Peyer's patch (tissue), 4 donors: ENCODE measurements around the gene URI1. TPM values are rescaled to one million over a fixed set of nuclear protein-coding genes. Genes with fewer than 3 reads are reported as not detected.

ENCODE experiments used
- DNase-seq, 3 donors: peaks; one replicate each; pipeline ENCODE4 v3.0.0-alpha.2; 2017 to 2019
- H3K27ac ChIP-seq, 4 donors: fragments of 200-600 bp; sonication (generic); one replicate each; pipeline ENCODE4 v1.5.1; 2016 to 2019
- H3K27me3 ChIP-seq, 2 donors: fragments of 200-600 bp; sonication (generic); one replicate each; pipeline ENCODE4 v1.5.1; 2019
- H3K36me3 ChIP-seq, 3 donors: fragments of 200-600 bp; sonication (generic); one replicate each; pipeline ENCODE4 v1.5.1; 2016 to 2019
- H3K4me1 ChIP-seq, 4 donors: fragments of 200-600 bp; sonication (generic); one replicate each; pipeline ENCODE4 v1.5.1; 2016 to 2019
- H3K4me3 ChIP-seq, 4 donors: fragments of 200-600 bp; sonication (generic); 1 replicate in 3 of 4; 2 replicates in 1 of 4; pipeline ENCODE4 v1.5.1; 2016 to 2019; ENCODE audit warnings: mild to moderate bottlenecking in 1 of 4
- H3K9me3 ChIP-seq, 4 donors: fragments of 200-600 bp; sonication (generic); one replicate each; pipeline ENCODE4 v1.5.1; 2016 to 2019; ENCODE audit warnings: mild to moderate bottlenecking in 1 of 4
- CTCF ChIP-seq, 6 experiments: fragments of 450-650 bp in 4 of 6; fragments of 200-600 bp in 2 of 6; sonication (generic) in 1 of 6; IDR thresholded peaks; one replicate each; pipeline ENCODE4 v1.5.1; 2017 to 2019; ENCODE audit warnings: antibody characterized with exemption in 6 of 6, mild to moderate bottlenecking in 3 of 6, moderate library complexity in 1 of 6
- POLR2A ChIP-seq, 2 donors: fragments of 450-650 bp; IDR thresholded peaks; one replicate each; pipeline ENCODE4 v1.5.1; 2017; ENCODE audit warnings: antibody characterized with exemption in 2 of 2, mild to moderate bottlenecking in 2 of 2, moderate library complexity in 2 of 2
- total RNA-seq, 4 donors: library from RNA; depleted of rRNA; stranded (reverse); fragments of >200 nt; gene quantifications; one replicate each; pipeline ENCODE4 v1.1.0, GENCODE V29; 2016

The URI1 gene
- total RNA-seq, 4 donors from 2014 or later = 28.4 to 98.2 (median 37.8) TPM

- Histone ChIP-seq H3K4me3 (no peak overlapping the region), H3K9me3 (no peaks in the 10 kb centered on the region), H3K36me3 (no peaks in the 10 kb centered on the region), H3K27me3 (no peaks in the 10 kb centered on the region), H3K4me1 (peaks cover 0 to 30% (median 2%) of the 10 kb centered on the region in 4 donors), H3K27ac (no peak overlapping the region)
- DNase-seq = no peak
- TF ChIP-seq CTCF (IDR thresholded peaks at IDR 0.05) = no peak
These were observed 24.7 kb downstream of the URI1 start for GRCh38 chr19:29966588-29967249.

GRCh38 chr19:29967623-29968022 lies 25.6 kb downstream of the URI1 start:
- no peaks in the 10 kb centered on the region for H3K9me3 ChIP-seq
- H3K27me3 ChIP-seq = no peaks in the 10 kb centered on the region
- no peak for DNase-seq
- no peak overlapping the region for H3K4me3 ChIP-seq
- no peak overlapping the region for H3K27ac ChIP-seq
- H3K4me1 ChIP-seq = peaks cover 0 to 30% (median 2%) of the 10 kb centered on the region in 4 donors
- TF ChIP-seq CTCF (IDR thresholded peaks at IDR 0.05) (no peak), POLR2A (IDR thresholded peaks at IDR 0.05) (no peak)
- H3K36me3 ChIP-seq = no peaks in the 10 kb centered on the region

- Histone ChIP-seq H3K9me3 (no peaks in the 10 kb centered on the region), H3K27ac (no peak overlapping the region), H3K36me3 (no peaks in the 10 kb centered on the region), H3K4me3 (no peak overlapping the region), H3K4me1 (peaks cover 0 to 23% (median 2%) of the 10 kb centered on the region in 4 donors), H3K27me3 (no peaks in the 10 kb centered on the region)
- TF ChIP-seq POLR2A (IDR thresholded peaks at IDR 0.05) = no peak
- TF ChIP-seq CTCF (IDR thresholded peaks at IDR 0.05) = no peak
- no peak for DNase-seq
These were observed 27.9 kb downstream of the URI1 start for GRCh38 chr19:29969891-29970290.

- Histone ChIP-seq H3K36me3 (no peaks in the 10 kb centered on the region), H3K27me3 (no peaks in the 10 kb centered on the region), H3K4me3 (no peak overlapping the region), H3K27ac (no peak overlapping the region), H3K4me1 (peaks cover 0 to 19% (median 2%) of the 10 kb centered on the region in 4 donors), H3K9me3 (no peaks in the 10 kb centered on the region)
- TF ChIP-seq POLR2A (IDR thresholded peaks at IDR 0.05) (no peak), CTCF (IDR thresholded peaks at IDR 0.05) (no peak)
- DNase-seq = no peak
These were observed 29.0 kb downstream of the URI1 start for GRCh38 chr19:29971002-29971401.

- no peaks in the 10 kb centered on the region for H3K36me3 ChIP-seq
- no peak overlapping the region for H3K4me3 ChIP-seq
- H3K27ac ChIP-seq = no peak overlapping the region
- H3K9me3 ChIP-seq = no peaks in the 10 kb centered on the region
- H3K27me3 ChIP-seq = no peaks in the 10 kb centered on the region
- DNase-seq = no peak
- TF ChIP-seq CTCF (IDR thresholded peaks at IDR 0.05) (no peak), POLR2A (IDR thresholded peaks at IDR 0.05) (no peak)
- H3K4me1 ChIP-seq = peaks cover 0 to 12% (median 0%) of the 10 kb centered on the region in 4 donors
These were observed 29.6 kb downstream of the URI1 start for GRCh38 chr19:29971648-29972047.
